ENCODE results near the gene GPR61.
A peak's percentile ranks its signal among the peaks of the same experiment; 100 is the strongest.

Gene GPR61

GRCh38 chr1:109539676-109540075 is at the start of gene GPR61:
Gene GPR61 (plus strand): TSS chr1:109539872. CDS start chr1:109543023, 3,151 bp downstream.
- no peaks in the 10 kb centered on the region for H3K9me3 ChIP-seq (ENCODE audit: control insufficient read depth, low read length)
- H3K4me2 ChIP-seq (ENCODE audit: low read length), result no peak within 1 kb of the TSS
- no peaks in the 10 kb centered on the region for H3K79me2 ChIP-seq
- no peak within 1 kb of the TSS for H3K9ac ChIP-seq
- H3K27me3 ChIP-seq (ENCODE audit: control insufficient read depth, insufficient read depth, low read length), result no peaks in the 10 kb centered on the region
- H2AFZ ChIP-seq, result no peak within 1 kb of the TSS
- no peaks in the 10 kb centered on the region for H3K4me1 ChIP-seq
- no peak within 1 kb of the TSS for H3K27ac ChIP-seq
- no peaks in the 10 kb centered on the region for H3K36me3 ChIP-seq (ENCODE audit: control insufficient read depth, insufficient read depth, low read length)
- TF ChIP-seq CTCF (IDR thresholded peaks at IDR 0.05), result no peak
- no peak within 1 kb of the TSS for H3K4me3 ChIP-seq (ENCODE audit: low read depth, low read length)

GRCh38 chr1:109490029-109490933 is 49.4 kb upstream of the GPR61 start:
- Histone ChIP-seq H3K9ac (no peak overlapping the region), H3K4me1 (no peaks in the 10 kb centered on the region), H3K27ac (no peak overlapping the region), H3K36me3 (ENCODE audit: control insufficient read depth, insufficient read depth, low read length) (no peaks in the 10 kb centered on the region), H3K9me3 (ENCODE audit: control insufficient read depth, low read length) (no peaks in the 10 kb centered on the region), H3K4me3 (ENCODE audit: low read depth, low read length) (no peak overlapping the region), H3K27me3 (ENCODE audit: control insufficient read depth, insufficient read depth, low read length) (no peaks in the 10 kb centered on the region), H2AFZ (no peak overlapping the region), H3K79me2 (no peaks in the 10 kb centered on the region), H3K4me2 (ENCODE audit: low read length) (no peak overlapping the region)
- peak; percentile 68 for TF ChIP-seq CTCF (IDR thresholded peaks at IDR 0.05)

- Histone ChIP-seq H3K36me3 (ENCODE audit: control insufficient read depth, insufficient read depth, low read length) (no peaks in the 10 kb centered on the region), H3K9ac (no peak overlapping the region), H3K4me3 (ENCODE audit: low read depth, low read length) (no peak overlapping the region)
Measured at GRCh38 chr1:109490934-109491302, 48.8 kb upstream of the GPR61 start.

GRCh38 chr1:109491372-109491771 is 48.3 kb upstream of the GPR61 start:
- no peak overlapping the region for H2AFZ ChIP-seq
- H3K27me3 ChIP-seq (ENCODE audit: control insufficient read depth, insufficient read depth, low read length), result no peaks in the 10 kb centered on the region
- no peak for TF ChIP-seq CTCF (IDR thresholded peaks at IDR 0.05)
- no peaks in the 10 kb centered on the region for H3K4me1 ChIP-seq
- no peaks in the 10 kb centered on the region for H3K79me2 ChIP-seq
- H3K9ac ChIP-seq, result no peak overlapping the region
- no peaks in the 10 kb centered on the region for H3K36me3 ChIP-seq (ENCODE audit: control insufficient read depth, insufficient read depth, low read length)
- H3K4me2 ChIP-seq (ENCODE audit: low read length), result no peak overlapping the region
- H3K4me3 ChIP-seq (ENCODE audit: low read depth, low read length), result no peak overlapping the region
- H3K27ac ChIP-seq, result no peak overlapping the region
- H3K9me3 ChIP-seq (ENCODE audit: control insufficient read depth, low read length), result no peaks in the 10 kb centered on the region

More at GRCh38 chr1:109490934-109491302, 48.8 kb upstream of the GPR61 start:
- Histone ChIP-seq H3K79me2 (no peaks in the 10 kb centered on the region), H3K27me3 (ENCODE audit: control insufficient read depth, insufficient read depth, low read length) (no peaks in the 10 kb centered on the region), H3K27ac (no peak overlapping the region), H3K4me1 (no peaks in the 10 kb centered on the region), H3K4me2 (ENCODE audit: low read length) (no peak overlapping the region), H3K9me3 (ENCODE audit: control insufficient read depth, low read length) (no peaks in the 10 kb centered on the region), H2AFZ (no peak overlapping the region)
- TF ChIP-seq CTCF (IDR thresholded peaks at IDR 0.05), result no peak

GRCh38 chr1:109492779-109493178 is 46.9 kb upstream of the GPR61 start:
- H3K9ac ChIP-seq, result no peak overlapping the region
- H2AFZ ChIP-seq, result no peak overlapping the region
- H3K4me2 ChIP-seq (ENCODE audit: low read length), result no peak overlapping the region
- no peak for TF ChIP-seq CTCF (IDR thresholded peaks at IDR 0.05)
- no peaks in the 10 kb centered on the region for H3K36me3 ChIP-seq (ENCODE audit: control insufficient read depth, insufficient read depth, low read length)
- no peak overlapping the region for H3K27ac ChIP-seq
- no peaks in the 10 kb centered on the region for H3K79me2 ChIP-seq
- H3K4me3 ChIP-seq (ENCODE audit: low read depth, low read length), result no peak overlapping the region
- H3K27me3 ChIP-seq (ENCODE audit: control insufficient read depth, insufficient read depth, low read length), result no peaks in the 10 kb centered on the region
- H3K9me3 ChIP-seq (ENCODE audit: control insufficient read depth, low read length), result no peaks in the 10 kb centered on the region
- no peaks in the 10 kb centered on the region for H3K4me1 ChIP-seq

Measured in parathyroid adenoma (tissue), 2 donors.